Neuron (in vitro differentiated cells): ENCODE data around the gene SPINT1.

Source experiments
- H2AFZ ChIP-seq: one replicate; pipeline ENCODE4 v1.6.1; 2013; ENCODE audit warnings: low read depth, mild to moderate bottlenecking, inconsistent platforms, low read length, moderate library complexity
- H3K27me3 ChIP-seq: one replicate; pipeline ENCODE4 v1.6.1; 2013; ENCODE audit warnings: low read length; ENCODE audit not compliant: insufficient read depth
- H3K36me3 ChIP-seq: one replicate; pipeline ENCODE4 v1.6.1; 2013; ENCODE audit warnings: low read length; ENCODE audit not compliant: insufficient read depth
- H3K4me1 ChIP-seq: one replicate; pipeline ENCODE4 v1.6.1; 2013; ENCODE audit warnings: low read length; ENCODE audit not compliant: insufficient read depth
- H3K4me3 ChIP-seq: 2 replicates; pipeline ENCODE4 v1.5.1; 2013; ENCODE audit warnings: mild to moderate bottlenecking, low read length, moderate library complexity
- H3K9me3 ChIP-seq: one replicate; pipeline ENCODE4 v1.6.1; 2013; ENCODE audit warnings: low read length

Gene SPINT1

GRCh38 chr15:40875991-40876730 lies 32.3 kb downstream of the SPINT1 start:
- Histone ChIP-seq H2AFZ (no peak overlapping the region), H3K4me1 (peaks cover 5% of the 10 kb centered on the region), H3K4me3 (no peak overlapping the region), H3K36me3 (no peaks in the 10 kb centered on the region), H3K9me3 (no peaks in the 10 kb centered on the region), H3K27me3 (peaks cover 30% of the 10 kb centered on the region)

GRCh38 chr15:40877694-40878093 lies 33.8 kb downstream of the SPINT1 start:
- H3K27me3 ChIP-seq = peaks cover 19% of the 10 kb centered on the region
- no peaks in the 10 kb centered on the region for H3K9me3 ChIP-seq
- H2AFZ ChIP-seq = no peak overlapping the region
- no peak overlapping the region for H3K4me3 ChIP-seq
- peaks cover 5% of the 10 kb centered on the region for H3K4me1 ChIP-seq
- no peaks in the 10 kb centered on the region for H3K36me3 ChIP-seq

- Histone ChIP-seq H3K36me3 (no peaks in the 10 kb centered on the region), H3K4me1 (peaks cover under 1% of the 10 kb centered on the region), H3K9me3 (no peaks in the 10 kb centered on the region), H3K4me3 (no peak overlapping the region), H3K27me3 (peaks cover 8% of the 10 kb centered on the region), H2AFZ (no peak overlapping the region)
These were observed 34.9 kb downstream of the SPINT1 start for GRCh38 chr15:40878785-40879184.

- no peak overlapping the region for H2AFZ ChIP-seq
- peaks cover 3% of the 10 kb centered on the region for H3K27me3 ChIP-seq
- no peaks in the 10 kb centered on the region for H3K9me3 ChIP-seq
- no peak overlapping the region for H3K4me3 ChIP-seq
- H3K4me1 ChIP-seq = no peaks in the 10 kb centered on the region
- H3K36me3 ChIP-seq = no peaks in the 10 kb centered on the region
These were observed 35.8 kb downstream of the SPINT1 start for GRCh38 chr15:40879609-40880008.

- Histone ChIP-seq H3K27me3 (no peaks in the 10 kb centered on the region), H3K4me3 (no peak overlapping the region), H3K36me3 (no peaks in the 10 kb centered on the region), H2AFZ (no peak overlapping the region), H3K4me1 (no peaks in the 10 kb centered on the region), H3K9me3 (no peaks in the 10 kb centered on the region)
These were observed 37.5 kb downstream of the SPINT1 start for GRCh38 chr15:40881351-40881750.

GRCh38 chr15:40886586-40886985 lies 42.7 kb downstream of the SPINT1 start:
- Histone ChIP-seq H3K4me1 (no peaks in the 10 kb centered on the region), H3K36me3 (no peaks in the 10 kb centered on the region), H3K27me3 (no peaks in the 10 kb centered on the region), H3K4me3 (no peak overlapping the region), H2AFZ (no peak overlapping the region), H3K9me3 (no peaks in the 10 kb centered on the region)

- no peak overlapping the region for H3K4me3 ChIP-seq
These were observed 45.3 kb downstream of the SPINT1 start for GRCh38 chr15:40889112-40889511.

GRCh38 chr15:40891138-40891537 lies 47.3 kb downstream of the SPINT1 start:
- peaks cover 4% of the 10 kb centered on the region for H3K36me3 ChIP-seq
- H3K4me3 ChIP-seq = no peak overlapping the region
- peaks cover 12% of the 10 kb centered on the region for H3K4me1 ChIP-seq
- no peak overlapping the region for H2AFZ ChIP-seq
- H3K9me3 ChIP-seq = no peaks in the 10 kb centered on the region
- no peaks in the 10 kb centered on the region for H3K27me3 ChIP-seq

More at GRCh38 chr15:40889112-40889511, 45.3 kb downstream of the SPINT1 start:
- Histone ChIP-seq H3K27me3 (no peaks in the 10 kb centered on the region), H3K9me3 (no peaks in the 10 kb centered on the region), H3K4me1 (peaks cover 2% of the 10 kb centered on the region), H3K36me3 (no peaks in the 10 kb centered on the region), H2AFZ (no peak overlapping the region)

- peaks cover 12% of the 10 kb centered on the region for H3K4me1 ChIP-seq
- no peaks in the 10 kb centered on the region for H3K27me3 ChIP-seq
- H2AFZ ChIP-seq = no peak overlapping the region
- H3K4me3 ChIP-seq = no peak overlapping the region
- H3K36me3 ChIP-seq = peaks cover 6% of the 10 kb centered on the region
- no peaks in the 10 kb centered on the region for H3K9me3 ChIP-seq
These were observed 48.1 kb downstream of the SPINT1 start for GRCh38 chr15:40891810-40892446.

GRCh38 chr15:40892447-40893012 lies 48.7 kb downstream of the SPINT1 start:
- no peak overlapping the region for H2AFZ ChIP-seq
- H3K4me1 ChIP-seq = peaks cover 12% of the 10 kb centered on the region
- H3K4me3 ChIP-seq = no peak overlapping the region
- H3K9me3 ChIP-seq = no peaks in the 10 kb centered on the region
- no peaks in the 10 kb centered on the region for H3K27me3 ChIP-seq
- H3K36me3 ChIP-seq = peaks cover 10% of the 10 kb centered on the region

GRCh38 chr15:40893019-40893670 lies 49.3 kb downstream of the SPINT1 start:
- Histone ChIP-seq H3K27me3 (no peaks in the 10 kb centered on the region), H2AFZ (no peak overlapping the region), H3K9me3 (no peaks in the 10 kb centered on the region), H3K36me3 (peaks cover 12% of the 10 kb centered on the region), H3K4me1 (peaks cover 12% of the 10 kb centered on the region), H3K4me3 (no peak overlapping the region)

GRCh38 chr15:40893733-40894680 lies 50.2 kb downstream of the SPINT1 start, which contains the start of gene VPS18:
Gene VPS18 (plus strand): TSS chr15:40894450. CDS start chr15:40894769, 319 bp downstream.
- peak within 1 kb of the TSS; percentile 93 for H2AFZ ChIP-seq
- H3K4me3 ChIP-seq = peak within 1 kb of the TSS; percentile 77
- H3K27me3 ChIP-seq = no peaks in the 10 kb centered on the region
- peaks cover 20% of the 10 kb centered on the region for H3K36me3 ChIP-seq
- H3K9me3 ChIP-seq = no peaks in the 10 kb centered on the region
- H3K4me1 ChIP-seq = peaks cover 12% of the 10 kb centered on the region
